ENCODE results near the gene SRGN.

The SRGN gene

DNA sequence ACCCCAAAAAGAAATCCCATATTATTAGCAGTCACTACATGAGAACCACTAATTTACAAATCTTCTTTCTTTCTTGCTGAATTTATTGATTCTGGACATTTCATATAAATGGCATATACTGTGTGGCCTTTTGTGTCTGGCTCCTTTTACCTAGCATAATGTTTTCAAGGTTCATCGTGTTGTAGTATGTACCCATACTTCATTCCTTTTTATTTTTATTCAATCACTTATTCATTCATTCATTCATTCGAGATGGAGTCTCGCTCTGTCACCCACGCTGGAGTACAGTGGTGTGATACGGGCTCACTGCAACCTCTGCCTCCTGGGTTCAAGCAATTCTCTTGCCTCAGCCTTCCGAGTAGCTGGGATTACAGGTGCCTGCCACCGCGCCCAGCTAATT, 58.0 kb downstream of the SRGN start:
- ChIA-PET CTCF (no interaction called here), POLR2A (no interaction called here)
- Histone ChIP-seq H3K4me1 (ENCODE audit: control extremely low read depth in 1 of 4, control insufficient read depth in 4 of 4, insufficient read depth in 4 of 4, low read length in 3 of 4) (peaks cover 3 to 20% (median 14%) of the 10 kb centered on the region in 4 experiments), H3K4me3 (ENCODE audit: control insufficient read depth in 1 of 7, extremely low read depth in 1 of 7, insufficient read depth in 4 of 7, low read depth in 2 of 7, low read length in 6 of 7) (no peak overlapping the region), H3K27me3 (replicated peaks in 2 of 5; ENCODE audit: control insufficient read depth in 4 of 5, insufficient read depth in 5 of 5, low read length in 4 of 5) (no peaks in the 10 kb centered on the region), H3K27ac (ENCODE audit: insufficient read depth in 1 of 2, low read depth in 1 of 2, low read length in 2 of 2, poor library complexity in 1 of 2, severe bottlenecking in 2 of 2) (no peak overlapping the region), H3K36me3 (ENCODE audit: control insufficient read depth in 4 of 4, insufficient read depth in 4 of 4, low read length in 3 of 4) (peaks cover 0 to 4% (median 3%) of the 10 kb centered on the region in 4 experiments), H3K9me3 (ENCODE audit: control extremely low read depth in 1 of 5, control insufficient read depth in 4 of 5, insufficient read depth in 2 of 5, low read depth in 1 of 5, low read length in 4 of 5) (no peaks in the 10 kb centered on the region)
- no peak for DNase-seq
- WGBS (ENCODE audit: insufficient coverage): 93% methylated on average over 8 of the region's 8 CpGs

DNA sequence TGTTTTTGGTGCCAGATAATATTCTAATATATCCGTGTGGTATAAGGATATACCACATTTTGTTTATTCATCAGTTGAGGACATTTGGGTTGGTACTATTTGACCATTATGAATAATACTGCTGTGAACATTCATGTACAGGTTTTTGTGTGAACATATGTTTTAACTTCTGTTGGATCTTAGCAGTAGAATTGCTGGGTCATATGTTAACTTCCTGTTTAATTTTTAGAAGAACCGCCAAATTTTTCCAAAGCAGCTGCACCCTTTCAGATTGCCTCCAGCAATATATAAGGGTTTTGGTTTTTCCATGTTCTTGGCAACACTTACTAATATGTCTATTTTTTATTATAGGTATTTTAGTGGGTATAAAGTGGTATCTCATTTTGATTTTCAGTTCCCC, 58.9 kb downstream of the SRGN start:
- Histone ChIP-seq H3K36me3 (ENCODE audit: control insufficient read depth in 4 of 4, insufficient read depth in 4 of 4, low read length in 3 of 4) (peaks cover 0 to 4% (median under 1%) of the 10 kb centered on the region in 4 experiments), H3K4me3 (ENCODE audit: control insufficient read depth in 1 of 7, extremely low read depth in 1 of 7, insufficient read depth in 4 of 7, low read depth in 2 of 7, low read length in 6 of 7) (peak overlapping the region in 1 of 7 experiments; percentile 30), H3K9me3 (ENCODE audit: control extremely low read depth in 1 of 5, control insufficient read depth in 4 of 5, insufficient read depth in 2 of 5, low read depth in 1 of 5, low read length in 4 of 5) (no peaks in the 10 kb centered on the region), H3K27me3 (replicated peaks in 2 of 5; ENCODE audit: control insufficient read depth in 4 of 5, insufficient read depth in 5 of 5, low read length in 4 of 5) (no peaks in the 10 kb centered on the region), H3K4me1 (ENCODE audit: control extremely low read depth in 1 of 4, control insufficient read depth in 4 of 4, insufficient read depth in 4 of 4, low read length in 3 of 4) (peaks cover 3 to 20% (median 14%) of the 10 kb centered on the region in 4 experiments), H3K27ac (ENCODE audit: insufficient read depth in 1 of 2, low read depth in 1 of 2, low read length in 2 of 2, poor library complexity in 1 of 2, severe bottlenecking in 2 of 2) (peak overlapping the region in 1 of 2 experiments; percentile 22)
- no CpG with 5 or more reads among the region's 2 CpGs for WGBS (ENCODE audit: insufficient coverage)
- DNase-seq: peak; percentile 11 to 79 (median 64)
- CTCF ChIA-PET: interaction anchor here (0.8 kb wide), 1 partner anchor 31 kb away, joined by 3 read pairs; no protein-coding TSS in a partner anchor
- POLR2A ChIA-PET: no interaction called here

DNA sequence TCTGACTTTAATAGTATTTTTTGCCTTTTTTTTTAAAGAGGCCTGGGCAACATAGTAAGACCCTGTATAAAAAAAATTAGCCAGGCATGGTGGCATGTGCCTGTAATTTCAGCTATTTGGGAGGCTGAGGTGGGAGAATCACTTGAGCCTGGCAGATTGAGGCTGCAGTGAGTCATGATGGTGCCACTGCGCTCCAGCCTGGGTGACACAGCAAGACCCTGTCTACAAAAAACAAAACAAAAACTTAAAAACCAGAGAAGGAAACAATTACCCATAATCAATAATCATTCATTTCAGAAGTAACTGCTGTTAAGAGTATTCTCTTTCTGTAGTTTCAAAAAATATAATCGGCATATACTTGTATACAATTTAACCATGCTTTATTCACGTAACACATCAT, 64.1 kb downstream of the SRGN start:
- Histone ChIP-seq H3K4me3 (ENCODE audit: control insufficient read depth in 1 of 7, extremely low read depth in 1 of 7, insufficient read depth in 4 of 7, low read depth in 2 of 7, low read length in 6 of 7) (no peak overlapping the region), H3K4me1 (ENCODE audit: control extremely low read depth in 1 of 4, control insufficient read depth in 4 of 4, insufficient read depth in 4 of 4, low read length in 3 of 4) (peaks cover 0 to 9% (median 6%) of the 10 kb centered on the region in 4 experiments), H3K9me3 (ENCODE audit: control extremely low read depth in 1 of 5, control insufficient read depth in 4 of 5, insufficient read depth in 2 of 5, low read depth in 1 of 5, low read length in 4 of 5) (no peaks in the 10 kb centered on the region), H3K27me3 (replicated peaks in 2 of 5; ENCODE audit: control insufficient read depth in 4 of 5, insufficient read depth in 5 of 5, low read length in 4 of 5) (no peaks in the 10 kb centered on the region), H3K27ac (ENCODE audit: insufficient read depth in 1 of 2, low read depth in 1 of 2, low read length in 2 of 2, poor library complexity in 1 of 2, severe bottlenecking in 2 of 2) (no peak overlapping the region), H3K36me3 (ENCODE audit: control insufficient read depth in 4 of 4, insufficient read depth in 4 of 4, low read length in 3 of 4) (peaks cover 0 to 8% (median 0%) of the 10 kb centered on the region in 4 experiments)
- ChIA-PET CTCF (no interaction called here), POLR2A (no interaction called here)
- peak in 1 of 3 donors; percentile 25 for DNase-seq
- no CpG with 5 or more reads among the region's 3 CpGs for WGBS (ENCODE audit: insufficient coverage)

DNA sequence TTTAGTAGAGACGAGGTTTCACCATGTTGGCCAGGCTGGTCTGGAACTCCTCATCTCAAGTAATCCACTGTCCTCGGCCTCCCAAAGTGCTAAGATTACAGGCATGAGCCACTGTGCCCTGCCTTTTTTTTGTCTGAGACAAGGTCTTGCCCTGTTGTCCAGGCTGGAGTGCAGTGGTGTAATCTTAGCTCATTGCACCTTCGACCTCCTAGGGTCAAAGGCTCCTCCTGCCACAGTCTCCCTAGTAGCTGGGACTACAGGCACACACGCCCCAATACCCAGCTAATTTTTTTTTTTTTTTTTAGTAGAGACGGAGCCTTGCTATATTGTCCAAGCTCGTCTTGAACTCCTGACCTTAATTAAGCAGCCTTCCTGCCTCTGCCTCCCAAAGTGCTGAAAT, 65.3 kb downstream of the SRGN start:
- no peaks in the 10 kb centered on the region for H3K9me3 ChIP-seq (ENCODE audit: control extremely low read depth in 1 of 5, control insufficient read depth in 4 of 5, insufficient read depth in 2 of 5, low read depth in 1 of 5, low read length in 4 of 5)
- H3K36me3 ChIP-seq (ENCODE audit: control insufficient read depth in 4 of 4, insufficient read depth in 4 of 4, low read length in 3 of 4): peaks cover 4 to 20% (median 10%) of the 10 kb centered on the region in 4 experiments
- H3K4me1 ChIP-seq (ENCODE audit: control extremely low read depth in 1 of 4, control insufficient read depth in 4 of 4, insufficient read depth in 4 of 4, low read length in 3 of 4): no peaks in the 10 kb centered on the region
- H3K4me3 ChIP-seq (ENCODE audit: control insufficient read depth in 1 of 7, extremely low read depth in 1 of 7, insufficient read depth in 4 of 7, low read depth in 2 of 7, low read length in 6 of 7): no peak overlapping the region
- no peak for DNase-seq
- POLR2A ChIA-PET: interaction anchor here (0.7 kb wide), 1 partner anchor 27 kb away, joined by 3 read pairs; the partner anchor contains the start of gene SUPV3L1
- H3K27ac ChIP-seq (ENCODE audit: insufficient read depth in 1 of 2, low read depth in 1 of 2, low read length in 2 of 2, poor library complexity in 1 of 2, severe bottlenecking in 2 of 2): no peak overlapping the region
- CTCF ChIA-PET: interaction anchor here (0.6 to 0.8 kb wide), 3 partner anchors 21 to 253 kb away, joined by 3 to 4 read pairs (median 3); no protein-coding TSS in a partner anchor
- 91% methylated on average over 2 of the region's 6 CpGs for WGBS (ENCODE audit: insufficient coverage)
- no peaks in the 10 kb centered on the region for H3K27me3 ChIP-seq (replicated peaks in 2 of 5; ENCODE audit: control insufficient read depth in 4 of 5, insufficient read depth in 5 of 5, low read length in 4 of 5)
